OCI-M2 (cell line): ENCODE data around the gene SMIM14.
"Not testable (repeated sequence)": the region's sequence is repeated elsewhere in the genome, so short reads cannot be mapped to it uniquely, and the experiment has no call there.

ENCODE experiments used
- DNase-seq: peaks from one replicate; lab custom pipeline; 2025; ENCODE audit not compliant: unreplicated experiment; lab: John Stamatoyannopoulos, UW

Gene SMIM14

DNA sequence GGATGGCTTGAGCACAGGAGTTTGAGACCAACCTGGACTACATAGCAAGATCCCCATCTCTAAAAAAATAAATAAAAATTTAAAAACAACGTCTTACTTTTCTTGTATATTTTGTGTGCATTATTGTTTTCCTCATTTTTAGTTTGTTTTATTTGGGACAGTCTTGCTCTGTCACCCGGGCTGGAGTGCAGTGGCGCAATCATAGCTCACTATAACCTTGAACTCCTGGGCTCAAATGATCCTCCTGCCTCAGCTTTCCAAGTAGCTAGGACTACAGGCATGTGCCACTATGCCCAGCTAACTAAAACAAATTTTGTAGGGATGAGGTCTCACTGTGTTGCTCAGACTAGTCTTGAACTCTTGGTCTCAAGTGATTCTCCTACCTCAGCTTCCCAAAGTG, 9.5 kb upstream of the SMIM14 start:
- DNase-seq: no peak

DNA sequence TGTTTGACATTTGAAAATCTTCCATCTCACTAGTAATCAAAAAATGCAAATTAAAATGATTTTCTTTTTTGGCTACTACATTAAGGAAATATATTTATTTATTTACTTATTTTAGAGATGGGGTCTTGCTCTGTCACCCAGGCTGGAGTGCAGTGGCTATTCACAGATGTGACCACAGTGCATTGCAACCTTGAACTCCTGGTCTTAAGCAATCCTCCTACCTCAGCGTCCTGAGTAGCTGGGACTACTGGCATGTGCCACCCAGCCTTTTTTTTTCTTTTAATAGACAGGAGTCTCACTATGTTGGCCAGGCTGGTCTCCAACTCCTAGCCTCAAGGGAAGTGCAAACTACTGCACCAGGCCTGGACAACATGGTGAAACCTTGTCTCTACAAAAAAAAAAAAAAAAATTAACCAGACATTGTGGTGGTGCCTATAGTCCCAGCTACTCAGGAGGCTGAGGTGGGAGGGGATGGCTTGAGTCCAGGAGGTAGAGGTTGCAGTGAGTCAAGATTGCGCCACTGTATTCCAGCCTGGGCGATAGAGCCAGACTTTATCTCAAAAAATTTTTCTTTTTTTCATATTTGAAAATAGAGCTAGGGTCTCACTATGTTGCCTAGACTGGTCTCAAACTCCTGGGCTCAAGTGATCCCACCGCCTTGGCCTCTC, 4.4 kb upstream of the SMIM14 start:
- no peak for DNase-seq

DNA sequence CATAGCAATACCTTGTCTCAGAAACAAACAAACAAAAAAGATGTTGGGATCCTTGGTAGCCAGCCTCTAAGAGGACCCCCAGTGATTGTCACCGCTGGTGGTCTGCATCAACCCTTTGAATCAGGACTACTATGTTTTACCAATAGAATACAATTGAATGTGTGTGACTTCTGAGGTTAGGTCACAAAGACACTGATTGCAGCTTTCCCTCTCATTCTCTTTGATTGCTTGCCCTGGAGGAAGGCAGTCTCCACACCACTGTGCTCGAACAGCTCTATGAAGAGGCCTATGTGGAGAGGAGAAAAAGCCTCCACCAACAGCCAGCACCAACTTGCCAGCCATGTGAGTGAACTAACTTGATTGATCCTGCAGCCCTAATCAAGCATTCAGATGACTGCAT, 2.8 kb upstream of the SMIM14 start:
- DNase-seq: no peak

GRCh38 chr4:39637586-39638353, 895 bp downstream of the SMIM14 start:
- no peak for DNase-seq

GRCh38 chr4:39637221-39637585, 1.5 kb downstream of the SMIM14 start:
- no peak for DNase-seq

DNA sequence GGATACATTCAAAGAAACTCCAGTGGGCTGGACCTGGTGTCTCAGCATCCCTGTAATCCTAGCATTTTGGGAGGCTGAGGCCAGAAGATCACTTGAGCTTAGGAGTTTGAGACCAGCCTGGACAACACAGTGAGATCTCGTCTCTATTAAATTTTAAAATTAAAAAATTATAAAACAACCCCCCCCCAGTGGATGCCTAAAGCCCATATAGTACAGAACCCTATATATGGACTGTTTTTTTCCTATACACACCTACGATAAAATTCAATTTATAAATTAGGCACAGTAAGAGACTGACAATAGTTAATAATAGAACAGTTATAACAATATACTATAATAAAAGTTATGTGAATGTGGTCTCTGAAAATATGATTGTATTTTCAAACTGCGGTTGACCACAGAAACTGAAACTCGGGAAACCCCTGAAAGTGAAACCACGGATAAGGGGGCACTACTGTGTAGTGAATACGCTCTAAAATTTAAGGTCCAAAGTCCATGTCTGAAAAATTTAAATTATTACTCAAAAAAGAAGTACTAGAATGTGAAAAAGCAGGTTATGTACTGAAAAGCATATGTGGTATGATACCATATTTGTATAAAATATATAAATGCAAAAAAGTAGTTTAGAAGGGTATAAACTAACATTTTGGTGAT, 2.0 kb downstream of the SMIM14 start:
- no peak for DNase-seq

GRCh38 chr4:39635023-39635422, 3.6 kb downstream of the SMIM14 start:
- DNase-seq: no peak

DNA sequence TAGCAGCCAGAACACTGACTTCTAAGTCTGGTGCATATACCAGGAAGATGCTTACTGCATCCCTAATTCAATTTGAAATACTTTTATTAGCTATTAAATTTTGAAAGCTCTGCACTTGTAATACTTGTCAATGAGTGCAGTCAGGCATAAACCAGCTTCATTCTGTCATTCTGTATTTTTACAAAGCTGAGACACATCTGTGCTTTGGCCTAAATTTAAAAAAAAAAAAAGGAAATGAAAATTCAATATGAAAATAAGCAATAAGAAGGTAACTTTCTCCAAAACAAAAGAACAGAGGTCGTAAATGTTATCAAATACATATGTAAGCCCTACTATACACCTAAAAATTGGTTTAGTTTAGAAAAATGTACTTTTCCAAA, 7.0 kb downstream of the SMIM14 start:
- no peak for DNase-seq

DNA sequence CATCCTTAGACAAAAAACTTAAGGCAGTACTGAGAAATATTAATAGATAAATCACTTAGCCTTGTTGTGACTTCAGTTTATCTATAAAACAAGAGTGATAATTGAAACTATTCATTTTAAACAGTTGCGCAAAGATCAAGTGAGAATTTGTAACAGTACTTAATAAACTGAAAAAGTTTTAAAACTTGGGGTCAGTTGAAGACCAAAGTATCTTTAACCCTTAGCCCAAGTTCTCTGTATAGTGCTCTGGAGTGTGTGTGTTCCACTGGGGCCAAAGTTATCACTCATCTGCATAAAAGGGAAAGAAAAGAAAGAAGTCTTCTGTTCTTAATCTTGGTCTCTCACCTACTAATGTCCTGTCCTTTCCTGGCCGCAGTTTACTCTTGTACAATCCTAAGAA, 11.3 kb downstream of the SMIM14 start:
- DNase-seq: no peak

- no peak for DNase-seq
Observed at GRCh38 chr4:39626913-39627312, 11.8 kb downstream of the SMIM14 start.

GRCh38 chr4:39626261-39626660, 12.4 kb downstream of the SMIM14 start:
- no peak for DNase-seq

- DNase-seq: no peak
Observed at GRCh38 chr4:39621582-39621981, 17.1 kb downstream of the SMIM14 start.

DNA sequence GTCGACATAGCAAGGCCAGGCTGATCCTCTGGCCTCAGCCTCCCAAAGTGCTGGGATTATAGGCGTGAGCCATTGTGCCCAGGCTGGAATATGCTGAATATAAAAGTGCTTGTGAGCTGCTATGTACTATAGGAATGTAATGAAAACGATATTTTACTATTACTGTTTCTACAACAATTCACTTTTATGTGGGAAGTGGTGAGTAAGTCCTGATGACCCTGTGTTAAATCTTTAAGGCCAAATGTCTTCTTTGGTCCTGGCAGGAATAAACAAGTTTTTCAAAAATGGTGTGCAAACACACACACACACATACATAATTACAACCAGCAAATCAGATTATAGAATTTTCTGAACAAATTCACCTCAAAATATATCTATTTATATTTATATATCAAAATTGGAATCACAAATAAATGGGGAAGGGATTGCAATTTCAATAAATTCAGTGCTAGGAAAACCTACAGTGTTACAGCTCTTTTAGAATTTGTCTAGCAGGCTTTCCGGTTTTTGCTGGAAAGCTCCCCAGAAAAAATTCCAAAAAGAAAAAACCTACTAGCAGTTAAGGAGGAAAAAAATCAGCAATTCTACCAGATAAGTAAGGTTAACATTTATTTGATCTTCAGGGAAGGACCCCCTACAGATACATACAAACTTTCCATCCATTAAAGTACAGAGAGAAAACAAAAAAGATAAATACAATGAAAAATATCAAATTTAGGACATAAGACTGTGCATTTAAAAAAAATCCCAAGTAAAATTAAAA, 17.9 kb downstream of the SMIM14 start:
- no peak for DNase-seq

GRCh38 chr4:39617534-39617933, 21.1 kb downstream of the SMIM14 start:
- no peak for DNase-seq

GRCh38 chr4:39616651-39617050, 22.0 kb downstream of the SMIM14 start:
- DNase-seq: no peak

GRCh38 chr4:39616112-39616511, 22.6 kb downstream of the SMIM14 start:
- DNase-seq: not testable (repeated sequence)

DNA sequence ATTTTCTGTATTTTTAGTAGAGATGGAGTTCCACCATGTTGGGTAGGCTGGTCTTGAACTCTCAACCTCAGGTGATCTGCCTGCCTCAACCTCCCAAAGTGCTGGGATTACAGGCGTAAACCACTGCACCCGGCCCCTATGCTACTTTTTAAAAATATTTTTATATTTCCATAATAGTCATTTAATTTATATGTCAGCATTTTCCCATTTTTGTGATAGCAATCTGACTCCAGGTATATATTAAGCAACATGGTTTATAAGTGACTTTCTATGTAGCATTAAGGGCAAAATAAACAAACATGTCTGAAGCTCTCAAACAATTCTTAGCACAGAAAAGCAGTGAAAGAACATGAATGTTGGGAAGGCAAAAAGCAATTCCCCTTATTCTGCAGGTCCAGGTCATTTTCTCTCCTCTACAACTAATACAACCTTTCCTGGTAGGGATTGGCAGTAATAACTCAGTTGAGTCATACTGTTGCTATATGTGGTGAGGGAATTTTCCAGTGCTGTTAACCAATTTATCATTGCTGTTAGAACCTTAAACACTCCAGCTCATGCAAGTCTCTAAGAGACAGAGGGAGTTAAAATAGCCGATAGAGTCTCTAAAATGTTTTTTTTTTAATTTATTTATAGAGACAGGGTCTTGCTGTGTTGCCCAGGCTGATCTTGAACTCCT, 24.0 kb downstream of the SMIM14 start:
- no peak for DNase-seq

DNA sequence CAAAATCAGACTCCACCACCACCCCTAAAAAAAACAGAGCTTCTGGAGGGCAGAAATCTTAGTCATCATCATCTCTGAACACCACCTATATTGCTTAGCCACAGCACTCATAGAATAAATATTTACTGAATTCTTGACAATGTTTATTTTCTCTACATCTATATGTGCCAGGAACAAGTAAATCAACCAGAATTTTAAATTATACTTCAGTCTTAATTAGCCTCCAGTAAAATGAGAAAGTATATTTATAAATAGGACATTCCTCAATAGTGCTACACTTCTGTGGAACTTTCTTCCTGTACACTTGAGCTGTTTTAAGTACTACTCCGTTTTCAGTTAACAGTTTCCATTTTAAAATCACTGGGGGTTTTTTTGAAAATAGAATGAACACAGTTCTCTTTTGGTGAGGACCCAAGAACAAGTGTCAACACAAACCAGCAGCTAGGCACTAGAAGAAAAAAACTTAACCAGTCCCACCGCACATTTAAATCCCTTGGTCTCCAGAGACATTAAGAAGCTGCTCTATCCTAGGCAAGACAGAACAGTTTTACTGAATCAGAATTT, 25.5 kb downstream of the SMIM14 start:
- DNase-seq: no peak

GRCh38 chr4:39609454-39609931, 29.2 kb downstream of the SMIM14 start:
- DNase-seq: no peak

- DNase-seq: no peak
Observed at GRCh38 chr4:39608451-39608850, 30.2 kb downstream of the SMIM14 start.

GRCh38 chr4:39606747-39607146, 31.9 kb downstream of the SMIM14 start:
- DNase-seq: no peak
